ENCODE results near the gene PLBD2.
A peak's percentile ranks its signal among the peaks of the same experiment; 100 is the strongest.

PLBD2 gene

GRCh38 chr12:113358381-113359132 lies at the start of gene PLBD2:
TSS of gene PLBD2 (plus strand) at chr12:113358587. CDS start at chr12:113358601, 14 bp downstream.
- peak; percentile 71 for DNase-seq

- DNase-seq = no peak
Measured at GRCh38 chr12:113310489-113310888, 47.9 kb upstream of the PLBD2 start.

GRCh38 chr12:113314121-113314529 lies 44.3 kb upstream of the PLBD2 start:
- DNase-seq = no peak

- no peak for DNase-seq
Measured at GRCh38 chr12:113315358-113315757, 43.0 kb upstream of the PLBD2 start.

GRCh38 chr12:113316155-113316554 lies 42.2 kb upstream of the PLBD2 start:
- no peak for DNase-seq

GRCh38 chr12:113317122-113317521 lies 41.3 kb upstream of the PLBD2 start:
- no peak for DNase-seq

- DNase-seq = no peak
Measured at GRCh38 chr12:113318046-113318656, 40.2 kb upstream of the PLBD2 start.

- DNase-seq = no peak
Measured at GRCh38 chr12:113318900-113319628, 39.3 kb upstream of the PLBD2 start.

GRCh38 chr12:113320401-113320800 lies 38.0 kb upstream of the PLBD2 start:
- no peak for DNase-seq

GRCh38 chr12:113322343-113322742 lies 36.0 kb upstream of the PLBD2 start:
- no peak for DNase-seq

- no peak for DNase-seq
Measured at GRCh38 chr12:113325916-113326315, 32.5 kb upstream of the PLBD2 start.

- no peak for DNase-seq
Measured at GRCh38 chr12:113326775-113327395, 31.5 kb upstream of the PLBD2 start.

- no peak for DNase-seq
Measured at GRCh38 chr12:113328368-113328889, 30.0 kb upstream of the PLBD2 start.

GRCh38 chr12:113329022-113329790 lies 29.2 kb upstream of the PLBD2 start:
- DNase-seq = no peak

GRCh38 chr12:113329791-113330417 lies 28.5 kb upstream of the PLBD2 start:
- DNase-seq = no peak

- DNase-seq = no peak
Measured at GRCh38 chr12:113330505-113330904, 27.9 kb upstream of the PLBD2 start.

GRCh38 chr12:113332688-113333417 lies 25.5 kb upstream of the PLBD2 start:
- DNase-seq = no peak

GRCh38 chr12:113333418-113333750 lies 25.0 kb upstream of the PLBD2 start:
- no peak for DNase-seq

- DNase-seq = peak; percentile 75
Measured at GRCh38 chr12:113333877-113334785, 24.3 kb upstream of the PLBD2 start.
